Epithelial cell of esophagus (primary cell): ENCODE data around the gene SCNM1.

Experiments
- DNase-seq: peaks from one replicate; pipeline ENCODE4 v3.0.0; 2010; ENCODE audit warnings: low read depth
- H3K4me3 ChIP-seq: 2 replicates; pipeline ENCODE4 v1.5.1; 2011; ENCODE audit warnings: mild to moderate bottlenecking, low read length, control low read depth
- CTCF ChIP-seq: IDR thresholded peaks from 2 replicates; pipeline ENCODE4 v1.5.1; 2011; ENCODE audit warnings: low read depth, mild to moderate bottlenecking, low read length, control low read depth, inconsistent platforms; ENCODE audit not compliant: insufficient read depth; ENCODE audit errors: missing control alignments

The SCNM1 gene

DNA sequence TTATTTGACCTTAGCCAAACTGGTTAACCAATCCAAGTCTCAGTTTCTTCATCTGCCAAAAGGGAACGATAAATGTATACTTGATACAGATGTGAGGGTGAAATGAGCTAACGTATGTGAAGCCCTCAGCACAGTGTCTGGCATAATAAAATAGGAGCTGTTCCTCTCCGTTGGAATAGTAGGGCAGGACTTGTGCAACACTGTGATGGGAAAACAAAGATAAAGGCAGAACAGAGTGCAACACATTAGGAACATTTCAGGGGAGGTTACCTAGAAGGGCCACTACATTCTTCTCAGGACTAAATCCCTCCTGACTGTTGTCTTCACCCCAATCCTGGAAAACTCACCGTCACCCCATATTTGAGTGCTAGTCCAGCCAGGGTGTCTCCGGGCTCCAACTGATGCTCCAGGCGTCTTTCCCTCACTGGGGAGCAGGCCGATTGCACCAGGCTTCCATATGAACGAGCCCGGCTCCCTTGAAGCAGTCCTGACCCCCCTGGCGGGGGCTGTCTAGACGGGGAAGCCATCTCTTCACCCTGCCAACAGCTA, 1.1 kb upstream of the SCNM1 start:
- peak overlapping the region; percentile 100 for H3K4me3 ChIP-seq
- no peak for DNase-seq
- TF ChIP-seq CTCF: no peak

- peak; percentile 30 for DNase-seq
- no peak for TF ChIP-seq CTCF
- peak overlapping the region; percentile 100 for H3K4me3 ChIP-seq
Observed at GRCh38 chr1:151165281-151165737, 635 bp upstream of the SCNM1 start.

DNA sequence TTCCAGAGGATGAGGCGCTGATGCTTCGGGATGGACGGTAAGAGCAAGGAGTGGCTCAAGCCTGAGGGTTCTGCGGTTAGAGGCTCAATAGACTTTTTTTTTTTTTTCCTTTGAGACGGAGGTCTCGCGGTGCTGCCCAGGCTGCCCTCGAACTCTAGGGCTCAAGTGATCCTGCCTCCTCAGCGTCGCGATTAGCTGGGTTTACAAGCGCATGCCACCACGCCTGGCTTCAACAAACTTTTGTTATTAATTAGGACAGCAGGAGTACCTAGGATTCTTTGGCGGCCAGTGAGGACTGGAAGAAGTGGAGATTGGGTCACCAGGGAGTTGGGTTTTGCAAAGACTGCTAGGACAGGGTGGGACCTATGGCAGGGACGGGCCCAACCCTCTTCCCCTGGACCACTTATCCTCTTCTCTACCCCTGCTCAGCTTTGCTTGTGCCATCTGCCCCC, 587 bp downstream of the SCNM1 start:
- TF ChIP-seq CTCF: no peak
- peak overlapping the region; percentile 100 for H3K4me3 ChIP-seq
- peak; percentile 61 for DNase-seq

GRCh38 chr1:151167116-151167515, 1.2 kb downstream of the SCNM1 start:
- no peak for DNase-seq
- H3K4me3 ChIP-seq: peak overlapping the region; percentile 100
- TF ChIP-seq CTCF: no peak

DNA sequence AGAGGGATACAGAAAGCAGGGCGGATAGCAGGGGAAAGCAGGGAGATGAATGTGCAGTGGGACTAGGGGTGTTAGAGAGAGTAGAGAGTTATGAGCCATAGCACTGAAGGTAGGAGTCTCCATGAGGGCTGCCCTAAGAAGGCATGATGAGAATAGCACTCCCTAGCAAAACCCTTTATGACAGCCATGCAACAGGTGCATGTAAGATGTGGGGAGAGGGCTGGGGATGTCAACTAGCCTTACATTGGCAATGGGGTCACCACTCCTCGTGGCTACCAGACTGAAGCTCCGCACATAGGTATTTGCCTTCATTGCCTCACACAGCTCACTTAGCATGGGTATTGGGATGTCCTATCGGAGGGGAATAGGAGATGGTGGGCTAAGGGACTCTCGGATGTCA, 5.2 kb downstream of the SCNM1 start:
- no peak overlapping the region for H3K4me3 ChIP-seq
- no peak for TF ChIP-seq CTCF
- DNase-seq: no peak

DNA sequence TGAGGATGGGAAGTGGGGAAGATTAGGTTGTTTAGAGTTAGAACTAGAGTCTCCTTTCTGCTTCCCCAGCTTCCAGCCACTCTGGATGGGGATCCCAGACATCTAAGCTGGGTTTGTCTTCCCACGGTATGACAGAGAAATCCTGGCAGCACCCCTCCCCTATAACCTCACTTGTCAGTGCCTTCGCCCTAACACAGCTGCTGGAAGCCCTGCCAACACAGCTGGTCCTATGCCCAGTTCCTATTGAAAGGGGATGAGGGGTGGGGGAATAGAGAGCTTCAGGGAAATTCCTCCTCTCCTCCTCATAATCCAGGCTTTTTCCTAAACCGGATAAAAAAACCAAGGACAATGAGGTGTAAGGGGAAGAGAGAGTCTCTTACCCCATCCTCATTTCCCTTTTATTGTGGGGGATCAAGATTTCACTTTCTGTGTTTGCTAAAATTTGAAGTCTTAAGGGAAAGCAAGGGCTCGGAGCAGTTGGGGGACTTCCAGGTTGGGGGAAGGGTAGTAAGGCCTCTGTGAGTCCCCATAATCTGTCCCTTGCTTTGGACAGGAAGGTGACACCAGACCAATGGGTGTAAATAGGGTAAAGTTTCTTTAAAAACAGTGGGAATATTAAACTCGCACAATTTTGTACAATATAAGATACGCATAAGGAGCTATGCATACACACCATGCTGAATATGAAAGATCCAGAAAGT, 9.2 kb downstream of the SCNM1 start:
- H3K4me3 ChIP-seq: no peak overlapping the region
- DNase-seq: no peak
- TF ChIP-seq CTCF: no peak

DNA sequence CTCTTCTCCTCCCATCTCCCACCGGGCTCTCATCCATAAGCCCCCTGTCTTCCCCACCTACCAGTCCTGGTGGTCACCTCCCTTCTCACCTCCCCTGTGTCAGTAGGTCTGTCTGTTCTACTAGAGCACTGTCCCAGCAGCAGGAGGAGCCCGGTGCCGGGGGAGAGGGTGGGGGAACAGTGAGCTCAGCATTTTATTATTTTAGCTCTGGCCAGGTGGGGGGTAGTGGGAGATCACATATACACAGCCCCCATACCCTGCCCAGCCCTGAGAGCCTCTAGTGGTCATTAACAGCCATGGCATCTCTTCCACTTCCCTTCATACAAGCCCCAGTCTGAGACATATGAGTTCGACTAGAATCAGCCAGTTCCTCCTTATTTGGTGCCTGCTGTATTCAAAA, 9.9 kb downstream of the SCNM1 start, which contains the start of gene TMOD4:
TSS of gene TMOD4 (minus strand) at position 119 of the 400 bp plus-strand sequence. CDS start 1,106 bp downstream, outside the sequence.
- DNase-seq: peak; percentile 25
- TF ChIP-seq CTCF: peak; percentile 63
- H3K4me3 ChIP-seq: no peak within 1 kb of the TSS
